H4 (cell line): Measurements from ENCODE around the gene DNAJB6. TPM values are rescaled to one million over a fixed set of nuclear protein-coding genes. Genes with fewer than 3 reads are reported as not detected.

Source experiments
- DNase-seq: peaks from one replicate; pipeline ENCODE4 v3.0.0-alpha.2; 2015; ENCODE audit warnings: low spot score
- total RNA-seq: library from RNA; depleted of rRNA; stranded (reverse); fragments of >200 nt; shearing (Covaris generic); gene quantifications from 2 replicates; pipeline ENCODE4 v1.2.3, GENCODE V29; 2014; rRNA removed

DNAJB6 gene
- 76.1 and 108 TPM in 2 replicates for total RNA-seq

GRCh38 chr7:157336383-157337315 lies at the start of gene DNAJB6:
DNAJB6 (plus strand) TSS chr7:157337004; CDS start chr7:157358573, 21,569 bp downstream.
- DNase-seq: peak; percentile 93

DNA sequence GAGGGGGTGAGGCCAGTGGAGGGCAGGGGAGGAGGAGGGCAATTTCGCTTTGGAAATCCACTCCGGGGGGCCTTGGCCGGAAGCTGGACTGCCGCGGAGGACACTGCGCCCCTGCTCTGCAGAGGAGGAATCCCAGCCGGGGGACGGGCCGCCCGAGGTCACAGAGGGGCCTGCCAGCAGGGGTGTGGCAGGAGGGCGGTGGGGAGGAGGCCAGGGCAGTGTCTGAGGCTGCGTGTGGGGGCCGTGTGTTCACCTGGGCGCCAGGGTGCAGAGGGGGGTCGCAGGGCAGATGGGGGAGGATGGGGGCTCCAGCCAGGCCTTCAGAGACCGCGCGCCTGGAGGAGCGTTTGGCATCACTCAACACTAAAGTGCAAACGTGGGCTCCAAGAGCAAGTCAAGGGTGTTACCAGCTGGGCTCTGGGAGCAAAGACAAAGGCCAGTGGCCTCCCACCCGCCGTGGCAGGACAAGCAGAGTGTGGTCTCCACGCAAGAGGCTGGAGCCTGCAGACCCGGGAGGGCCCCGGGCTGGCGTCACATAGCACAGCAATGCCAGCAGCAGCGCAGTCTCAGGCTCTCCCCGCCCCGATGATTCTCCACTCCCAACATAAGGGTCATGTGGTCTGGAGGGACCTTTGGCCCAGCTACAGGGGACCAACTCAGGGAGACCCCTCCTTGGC lies 45.3 kb upstream of the DNAJB6 start:
- DNase-seq: no peak

GRCh38 chr7:157292258-157292657 lies 44.5 kb upstream of the DNAJB6 start:
- no peak for DNase-seq

- no peak for DNase-seq
Observed at GRCh38 chr7:157292770-157293412, 43.9 kb upstream of the DNAJB6 start.

- no peak for DNase-seq
Observed at GRCh38 chr7:157293413-157293788, 43.4 kb upstream of the DNAJB6 start.

GRCh38 chr7:157294773-157295172 lies 42.0 kb upstream of the DNAJB6 start:
- no peak for DNase-seq

- no peak for DNase-seq
Observed at GRCh38 chr7:157295338-157295737, 41.5 kb upstream of the DNAJB6 start.

GRCh38 chr7:157297185-157297584 lies 39.6 kb upstream of the DNAJB6 start:
- DNase-seq: no peak

DNA sequence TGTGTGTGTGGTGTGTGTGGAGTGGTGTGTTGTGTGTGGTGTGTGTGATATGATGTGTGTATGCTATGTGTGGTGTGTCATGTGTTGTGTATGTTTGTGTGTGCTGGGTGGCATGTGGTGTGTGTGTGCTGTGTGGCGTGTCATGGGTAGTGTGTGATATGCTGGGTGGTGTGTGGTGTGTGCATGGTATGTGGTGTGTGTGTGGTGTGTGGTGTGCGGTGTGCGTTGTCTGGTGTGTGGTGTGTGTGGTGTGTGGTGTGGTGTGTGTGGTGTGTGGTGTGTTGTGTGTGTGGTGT lies 37.5 kb upstream of the DNAJB6 start:
- no peak for DNase-seq

DNA sequence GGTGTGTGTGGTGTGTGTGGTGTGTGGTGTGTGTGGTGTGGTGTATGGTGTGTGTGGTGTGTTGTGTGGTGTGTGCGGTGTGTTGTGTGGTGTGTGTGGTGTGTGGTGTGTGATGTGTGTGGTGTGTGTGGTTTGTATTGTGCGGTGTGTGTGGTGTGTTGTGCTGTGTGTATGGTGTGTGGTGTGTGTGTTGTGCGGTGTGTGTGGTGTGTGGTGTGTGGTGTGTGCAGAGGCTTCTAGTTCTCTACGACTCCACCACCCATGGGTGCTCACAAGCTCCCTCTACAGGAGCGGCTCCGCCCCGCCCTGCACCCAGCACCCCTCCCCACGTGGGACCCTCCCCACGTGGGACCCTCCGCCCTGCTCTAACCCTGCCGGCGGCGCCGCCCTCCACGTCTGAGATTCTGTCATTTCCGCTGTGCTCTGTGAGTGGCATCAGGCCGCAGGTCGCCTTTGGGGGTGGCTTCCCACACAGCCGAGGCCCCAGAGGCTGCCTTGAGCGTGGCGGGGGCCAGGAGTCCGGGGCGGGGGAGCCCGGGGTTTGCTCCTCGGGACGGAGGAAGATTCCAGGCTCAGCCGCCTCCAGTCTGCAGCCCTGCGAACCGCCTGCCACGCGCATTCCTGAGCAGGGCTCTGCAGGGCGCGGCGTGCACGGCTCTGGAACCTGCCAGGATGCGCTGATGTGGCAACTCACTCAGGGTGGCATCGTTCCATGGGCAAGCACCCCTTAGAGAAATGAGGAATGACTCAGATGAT lies 37.0 kb upstream of the DNAJB6 start:
- peak; percentile 78 for DNase-seq

DNA sequence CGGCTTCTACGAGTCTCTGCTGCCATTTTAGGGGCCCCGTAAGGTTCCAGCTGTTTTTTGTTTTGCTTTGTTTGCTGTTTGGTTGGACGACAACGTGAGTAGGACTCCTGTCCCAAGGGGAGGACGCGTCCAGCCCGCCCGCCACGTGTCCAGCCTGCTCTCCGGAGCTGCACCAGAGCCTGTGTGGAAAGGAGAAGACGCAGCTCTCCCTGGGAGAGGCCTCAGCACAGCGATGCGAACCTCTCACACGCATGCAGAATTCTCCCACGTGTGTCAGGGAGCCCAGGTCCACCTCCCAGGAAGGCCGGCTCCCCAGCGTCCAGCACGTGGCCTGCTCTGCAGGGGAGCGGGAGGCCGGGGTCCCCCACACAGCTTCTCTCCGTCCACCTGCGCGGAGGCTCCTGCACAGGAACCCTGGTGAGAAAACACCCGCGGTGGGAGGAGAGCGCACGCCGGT lies 36.4 kb upstream of the DNAJB6 start:
- DNase-seq: no peak

DNA sequence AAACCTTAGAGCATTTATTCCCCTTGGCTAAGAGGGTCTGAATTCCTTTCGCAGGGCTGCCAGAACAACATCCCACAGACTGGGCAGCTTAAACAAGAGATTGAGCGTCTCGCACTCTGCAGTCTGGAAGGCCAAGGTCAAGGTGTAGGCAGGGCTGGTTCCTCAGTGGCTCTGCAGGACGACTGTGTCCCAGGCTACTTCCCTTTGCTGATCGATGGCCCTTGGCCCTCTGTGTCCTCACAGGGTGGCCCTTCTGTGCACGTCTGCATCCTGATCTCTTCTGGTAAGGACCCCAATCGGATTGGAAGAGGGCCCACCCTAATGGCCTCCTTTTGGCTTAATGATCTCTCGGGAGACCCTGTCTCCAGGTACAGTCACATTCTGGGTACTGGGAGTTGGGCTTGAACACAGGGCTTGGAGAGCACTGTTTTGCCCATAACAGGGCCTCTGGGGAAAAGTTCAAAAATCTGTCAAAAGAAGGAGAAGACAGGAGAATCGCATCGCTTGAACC lies 35.1 kb upstream of the DNAJB6 start:
- DNase-seq: no peak

DNA sequence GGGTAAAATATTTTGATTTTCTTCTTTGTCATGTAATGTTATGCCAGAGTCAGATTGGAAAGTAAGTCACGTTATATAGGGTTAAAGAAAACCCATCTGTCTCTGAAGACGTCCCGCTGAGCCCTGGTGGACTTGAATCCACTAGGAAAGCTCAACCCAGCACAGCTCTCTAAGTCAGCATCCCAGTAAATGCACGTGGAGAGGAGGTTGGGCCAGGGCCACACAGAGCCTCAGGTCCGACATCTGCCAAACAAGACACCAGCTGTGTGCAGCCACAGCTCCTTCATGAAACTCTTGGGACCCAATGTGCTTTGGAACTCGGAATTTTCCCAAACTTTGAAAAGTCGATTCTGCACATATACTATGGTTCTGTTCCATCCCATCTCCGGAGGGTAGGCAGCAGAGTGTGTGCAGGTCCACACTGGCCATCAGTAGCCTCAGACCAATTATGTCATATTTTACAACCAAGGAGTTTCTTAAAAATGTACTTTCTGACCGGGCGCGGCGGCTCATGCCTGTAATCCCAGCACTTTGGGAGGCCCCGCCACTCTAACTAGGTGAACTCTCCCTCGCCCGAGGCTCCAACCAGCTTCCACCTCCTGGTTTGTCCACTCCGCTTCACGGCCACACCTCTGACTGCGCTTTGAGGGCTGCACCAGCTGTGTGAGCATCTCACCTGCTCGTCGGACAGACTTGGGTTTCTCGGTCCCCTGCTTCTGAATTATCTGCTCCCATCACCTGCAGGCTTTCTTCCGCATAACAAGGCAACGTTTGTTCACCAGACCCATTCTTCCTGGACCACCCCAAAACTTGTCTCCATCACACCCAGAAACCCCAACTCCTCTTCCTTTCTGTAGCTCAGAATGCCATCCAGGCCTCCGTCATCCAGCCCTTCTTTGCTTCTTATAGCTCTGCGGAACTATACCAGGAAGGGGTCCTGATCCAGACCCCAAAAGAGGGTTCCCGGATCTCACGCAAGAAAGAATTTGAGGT lies 29.7 kb upstream of the DNAJB6 start:
- DNase-seq: no peak

DNA sequence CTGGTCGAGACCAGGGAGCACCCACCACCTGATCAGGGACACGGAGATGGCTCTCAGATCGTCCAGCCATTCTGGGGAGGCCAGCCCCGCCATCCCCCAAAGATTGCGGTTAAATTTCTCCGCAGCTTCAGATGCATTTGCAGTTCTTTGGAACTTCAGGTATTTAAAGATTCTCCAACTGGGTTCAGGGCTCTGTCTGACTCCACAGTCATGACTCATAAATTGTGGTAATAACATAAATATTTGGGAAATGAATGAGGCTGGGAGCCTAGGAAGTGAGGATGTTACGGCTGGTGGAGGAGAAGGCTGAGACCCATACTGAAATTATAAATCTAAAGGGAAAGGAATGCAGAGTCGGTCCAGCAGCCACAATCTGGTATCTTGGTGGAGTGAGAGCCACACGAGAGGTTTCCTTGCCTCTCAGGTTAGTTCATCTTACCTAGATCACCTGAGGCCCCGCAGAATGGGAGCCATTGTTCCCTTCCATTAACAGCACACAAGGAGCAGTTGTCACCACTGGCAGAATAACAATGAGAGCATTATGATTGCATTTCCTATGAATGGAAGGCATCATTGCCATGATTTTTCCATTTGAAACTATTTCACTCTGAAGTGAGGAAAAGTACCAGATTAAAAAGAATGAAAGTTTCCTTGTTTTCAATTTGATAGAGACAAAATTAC lies 26.7 kb upstream of the DNAJB6 start:
- DNase-seq: peak; percentile 88

DNA sequence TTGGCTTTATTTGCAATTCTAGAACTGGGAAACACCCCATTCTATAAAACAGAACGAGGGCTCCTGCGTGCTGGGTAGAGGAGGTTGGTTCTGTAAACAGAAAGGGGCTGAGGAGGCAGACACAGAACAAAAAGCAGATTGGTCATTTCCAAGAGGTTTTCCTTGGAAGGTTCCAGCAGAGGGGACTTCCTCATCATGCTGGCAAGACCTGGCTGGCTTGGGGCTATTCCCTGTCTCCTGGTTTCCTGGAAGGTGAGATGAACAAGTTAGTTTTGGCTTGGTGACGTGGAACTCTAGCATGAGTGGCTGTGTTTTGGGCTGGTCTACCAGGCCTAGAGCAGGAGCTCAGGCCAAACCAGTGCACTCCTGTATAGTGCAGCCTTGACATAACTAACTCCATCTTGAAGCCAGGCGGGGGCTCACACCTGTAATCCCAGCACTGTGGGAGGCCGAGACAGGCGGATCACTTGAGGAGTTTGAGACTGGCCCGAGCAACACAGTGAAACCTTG lies 26.1 kb upstream of the DNAJB6 start:
- DNase-seq: no peak

DNA sequence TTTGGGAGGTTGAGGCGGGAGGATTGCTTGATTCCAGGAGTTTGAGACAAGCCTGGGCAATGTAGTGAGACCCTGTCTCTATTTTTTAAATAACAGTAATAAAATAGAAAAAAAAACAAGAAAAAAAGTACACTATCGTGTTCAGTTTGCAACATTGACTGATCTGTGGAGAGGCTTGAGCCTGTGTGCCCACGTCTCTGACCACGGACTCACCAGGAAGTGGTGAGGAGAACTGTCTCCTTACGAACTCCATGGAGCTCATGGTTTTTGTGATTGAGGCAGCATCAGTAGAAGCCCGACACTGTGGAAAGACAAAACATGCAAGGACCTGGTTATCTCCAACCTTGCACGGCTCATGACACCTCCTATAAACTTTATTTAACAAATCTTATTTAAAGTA lies 23.9 kb upstream of the DNAJB6 start:
- DNase-seq: no peak

GRCh38 chr7:157313645-157314044 lies 23.2 kb upstream of the DNAJB6 start:
- no peak for DNase-seq

DNA sequence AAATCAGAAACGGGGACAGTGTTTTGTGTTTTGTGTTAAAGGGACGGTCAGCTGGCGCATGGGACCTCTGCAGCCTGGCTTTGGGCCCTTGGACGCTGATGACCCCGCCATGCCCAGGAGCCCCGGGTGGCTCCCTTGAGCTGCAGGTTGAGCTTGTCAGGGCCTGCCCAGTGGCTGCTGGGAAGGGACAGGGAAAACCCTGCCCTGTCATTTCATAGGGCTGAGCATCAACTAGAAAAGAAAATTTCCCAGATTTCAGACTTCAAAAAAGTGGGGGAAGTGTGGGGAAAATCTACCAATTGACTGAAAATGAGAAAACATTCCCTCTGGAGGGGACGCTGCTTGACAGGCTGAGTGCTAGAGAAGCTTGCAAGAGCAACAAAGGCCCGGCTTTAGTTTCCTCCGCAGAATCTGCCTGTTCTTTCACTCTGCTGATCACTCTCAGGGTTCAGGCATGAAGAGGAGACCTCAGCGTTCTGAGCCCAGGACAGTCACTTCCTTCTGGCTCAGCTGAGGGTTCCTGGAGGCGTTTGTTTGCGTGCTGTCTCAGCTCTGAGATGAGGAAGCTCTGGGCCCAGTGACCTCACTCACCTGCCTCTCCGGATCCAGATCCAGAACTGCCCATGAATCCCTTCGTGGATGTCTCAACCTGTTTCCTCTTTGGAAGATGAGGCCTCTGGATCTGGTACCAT lies 18.6 kb upstream of the DNAJB6 start:
- DNase-seq: no peak

DNA sequence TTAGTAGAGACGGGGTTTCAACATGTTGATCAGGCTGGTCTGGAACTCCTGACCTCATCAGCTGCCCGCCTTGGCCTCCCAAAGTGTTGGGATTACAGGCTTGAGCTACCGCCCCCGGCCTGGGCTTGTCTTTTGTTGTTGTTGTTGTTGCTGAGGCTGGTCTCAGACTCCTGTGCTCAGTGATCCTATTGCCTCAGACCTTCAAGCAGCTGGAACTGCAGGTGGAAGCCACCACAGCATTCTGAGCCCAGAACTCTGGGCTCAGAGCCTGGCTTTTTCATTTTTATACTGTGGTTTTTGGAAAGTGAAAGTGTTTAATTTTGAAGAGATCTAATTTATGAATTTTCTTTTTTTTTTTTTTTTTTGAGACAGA lies 16.2 kb upstream of the DNAJB6 start:
- DNase-seq: peak; percentile 39
